GM12878 (cell line): ENCODE results near the gene TMC4. TPM values are rescaled to one million over a fixed set of nuclear protein-coding genes. Genes with fewer than 3 reads are reported as not detected.

Source experiments
- ATAC-seq: fragments of 200-7000 bp; cut with Tn5 transposase; 3 replicates; pipeline ENCODE4 v1.9.1; 2020; ENCODE audit warnings: mild to moderate bottlenecking, moderate library complexity
- BruUV-seq: library from RNA; stranded (reverse); fragments of 400-500 nt; replicated peaks from 2 replicates; lab custom pipeline; 2021; lab: Mats Ljungman, UMichigan
- CTCF ChIA-PET: fragments of 300-600 bp; sonication (Branson Sonifier 250); formaldehyde crosslinking; extraction: SDS; loops from one replicate; lab custom pipeline; 2021; ENCODE audit warnings: inconsistent platforms; lab: Yijun Ruan, JAX
- POLR2A ChIA-PET: fragments of 350-600 bp; formaldehyde crosslinking; extraction: SDS; loops from one replicate; lab custom pipeline; 2021; ENCODE audit warnings: inconsistent platforms; lab: Charles Lee
- RAD21 ChIA-PET: fragments of 300-600 bp; sonication (Branson Sonifier 250); formaldehyde crosslinking; loops from one replicate; lab custom pipeline; 2023; ENCODE audit warnings: antibody characterized with exemption; ENCODE audit not compliant: unreplicated experiment; lab: Charles Lee
- SMC1A ChIA-PET: fragments of 300-600 bp; sonication (Branson Sonifier 250); formaldehyde crosslinking; loops from one replicate; lab custom pipeline; 2023; ENCODE audit not compliant: unreplicated experiment, uncharacterized antibody; lab: Charles Lee
- DNase-seq: peaks from one replicate; pipeline ENCODE4 v3.0.0-alpha.2; 2011; ENCODE audit warnings: low read depth, low spot score
- FAIRE-seq: peaks from 3 replicates; lab custom pipeline; 2011; peaks lifted over from hg19 to GRCh38; lab: Jason Lieb, UNC
- H2AFZ ChIP-seq: 2 replicates; pipeline ENCODE4 v1.6.0; 2011; ENCODE audit warnings: low read depth, low read length, control low read depth; ENCODE audit not compliant: control insufficient read depth
- H3K27ac ChIP-seq: 2 replicates; pipeline ENCODE4 v1.5.1; 2011; ENCODE audit warnings: control low read depth; ENCODE audit not compliant: control insufficient read depth, insufficient read depth
- H3K27me3 ChIP-seq, 2 experiments: replicated peaks in 1 of 2; 2 replicates each; pipeline versions ENCODE4 v1.6.0 to v1.6.1; 2011; ENCODE audit warnings: low read length in 1 of 2; ENCODE audit not compliant: control insufficient read depth in 2 of 2, insufficient read depth in 2 of 2
- H3K36me3 ChIP-seq, 2 experiments: 2 replicates each; pipeline ENCODE4 v1.5.1; 2011; ENCODE audit warnings: low read length in 1 of 2; ENCODE audit not compliant: control insufficient read depth in 2 of 2, insufficient read depth in 2 of 2
- H3K4me1 ChIP-seq: 2 replicates; pipeline ENCODE4 v1.6.1; 2011; ENCODE audit warnings: mild to moderate bottlenecking, low read length, moderate library complexity, mixed read lengths; ENCODE audit not compliant: control insufficient read depth, insufficient read depth
- H3K4me2 ChIP-seq: 2 replicates; pipeline ENCODE4 v1.6.0; 2011; ENCODE audit warnings: control low read depth; ENCODE audit not compliant: control insufficient read depth, insufficient read depth
- H3K4me3 ChIP-seq: fragments of 200-600 bp; sonication (generic); 2 replicates; pipeline ENCODE4 v1.5.1; 2016
- H3K79me2 ChIP-seq: 2 replicates; pipeline ENCODE4 v1.6.0; 2011; ENCODE audit warnings: low read length; ENCODE audit not compliant: control insufficient read depth, insufficient read depth
- H3K9ac ChIP-seq: 2 replicates; pipeline ENCODE4 v1.8.0; 2011; ENCODE audit warnings: low read length, control low read depth, mixed read lengths; ENCODE audit not compliant: control insufficient read depth, insufficient read depth
- H3K9me3 ChIP-seq: replicated peaks from 3 replicates; pipeline ENCODE4 v1.5.1; 2011; ENCODE audit warnings: mild to moderate bottlenecking, low read length; ENCODE audit not compliant: control insufficient read depth, insufficient read depth
- H4K20me1 ChIP-seq: 2 replicates; pipeline ENCODE4 v1.6.0; 2011; ENCODE audit not compliant: control insufficient read depth, insufficient read depth
- CHD1 ChIP-seq: IDR thresholded peaks from 2 replicates; pipeline ENCODE4 v1.6.1; 2012; ENCODE audit warnings: low read depth, low read length, improper control_type of control experiment
- NR2F1 ChIP-seq: fragments of 450-650 bp; conservative IDR thresholded peaks from 2 replicates; pipeline ENCODE4 v1.6.1; 2017; ENCODE audit warnings: mild to moderate bottlenecking
- PBX3 ChIP-seq: IDR thresholded peaks from 2 replicates; pipeline ENCODE4 v1.6.1; 2011; ENCODE audit warnings: mild to moderate bottlenecking, low read depth, low read length, moderate library complexity; ENCODE audit not compliant: insufficient replicate concordance
- POLR2A ChIP-seq: IDR thresholded peaks from 2 replicates; pipeline ENCODE4 v1.6.1; 2011; ENCODE audit warnings: low read depth, mild to moderate bottlenecking, low read length
- WGBS: methylation state at CpG from one replicate; pipeline ENCODE4 v1.1.6; 2016; ENCODE audit warnings: low lambda C conversion rate; ENCODE audit not compliant: insufficient replicate concordance, insufficient coverage; ENCODE audit errors: missing lambda C conversion rate; 5-methylcytosine and 5-hydroxymethylcytosine counted together
- in situ Hi-C: fragments of 300-500 bp; cut with MboI; formaldehyde crosslinking; loops from 9 replicates; pipeline ENCODE4 v1.14.3; 2018; ENCODE audit warnings: mixed read lengths
- intact Hi-C: fragments of 100-400 bp; cut with micrococcal nuclease; formaldehyde crosslinking; loops from one replicate; pipeline ENCODE4 v1.14.2; 2022; ENCODE audit not compliant: unreplicated experiment
- polyA plus RNA-seq, 11 experiments: library from polyadenylated mRNA; depleted of rRNA in 4 of 11; unstranded in 6 of 11; stranded (reverse) in 5 of 11; fragments of >200 nt; fragmentation: Nextera tagmentation in 4 of 11; fragmentation: Illumina TruSeq in 1 of 11; extraction: Ambion mirVana in 4 of 11; extraction: Trizol in 1 of 11; gene quantifications; 1 replicate in 1 of 11; 2 replicates in 10 of 11; pipeline versions ENCODE4 v1.2.1 to v1.2.3, GENCODE V29; 2011 to 2016; ENCODE audit warnings: inconsistent platforms in 2 of 11, missing spikeins in 2 of 11, low read depth in 1 of 11
- total RNA-seq, 4 experiments: library from RNA; depleted of rRNA in 3 of 4; stranded (reverse); fragments of >200 nt in 3 of 4; fragmentation: Illumina TruSeq in 1 of 4; extraction: Trizol in 1 of 4; gene quantifications; 2 replicates each; pipeline versions ENCODE4 v1.2.1 to v1.2.3, GENCODE V29; 2013 to 2021

TMC4 gene
- total and polyA plus RNA-seq, 10 of the 15 experiments (the other 5 are each of a cell fraction or from before 2014, with no cell fraction given): 0.33 to 0.83 (median 0.74) TPM; not detected in 7

- ATAC-seq: peak; percentile 15
- peak overlapping the region; percentile 16; the same call in 1 of the 2 replicates for H3K27ac ChIP-seq
- POLR2A ChIA-PET: interaction anchor here (1.5 kb wide), 1 partner anchor 18 kb away, joined by 3 read pairs; the partner anchor contains the start of gene TSEN34
Observed at GRCh38 chr19:54209058-54209810, 36.3 kb upstream of the TMC4 start.

More at GRCh38 chr19:54209058-54209810, 36.3 kb upstream of the TMC4 start:
- Histone ChIP-seq H3K4me1 (peaks cover 58% of the 10 kb centered on the region), H3K36me3 (peaks cover 19 to 20% of the 10 kb centered on the region in 2 experiments), H3K4me2 (peak overlapping the region; percentile 2), H3K27me3 (no peaks in the 10 kb centered on the region), H3K9me3 (no peaks in the 10 kb centered on the region), H4K20me1 (peaks cover 12% of the 10 kb centered on the region), H3K4me3 (no peak overlapping the region)
- ChIA-PET RAD21 (interaction anchor here (1.5 kb wide), 1 partner anchor 21 kb away, joined by 4 read pairs; no protein-coding TSS in a partner anchor), CTCF (no interaction called here)
- in situ Hi-C loops: no loop called here
- no TSS peak for BruUV-seq
- DNase-seq: no peak
- TF ChIP-seq NR2F1 (peak; percentile 27; the same call in 1 of the 2 replicates), CHD1 (no peak), PBX3 (peak; percentile 10), POLR2A (peak; percentile 63)
- TF ChIP-seq, all 136 proteins: peak for 3
- Histone ChIP-seq H3K9ac (no peak overlapping the region), H2AFZ (no peak overlapping the region), H3K79me2 (peaks cover 25% of the 10 kb centered on the region)
- intact Hi-C loops: no loop called here
- SMC1A ChIA-PET: interaction anchor here (1.2 kb wide), 1 partner anchor 11 kb away, joined by 3 read pairs; no protein-coding TSS in a partner anchor
- WGBS: 41% methylated on average over 24 of the region's 24 CpGs
- FAIRE-seq: no peak
